Activated CD4-positive, alpha-beta T cell treated with anti-CD3 and anti-CD28 coated beads, Interleukin-2, amount 50 U/mL, for 1 hour (primary cell): ENCODE measurements around the gene AGXT.

Source experiments
- DNase-seq: peaks from one replicate; pipeline ENCODE4 v3.0.0-alpha.2; 2020

AGXT gene

GRCh38 chr2:240869956-240870875 lies 1.6 kb downstream of the AGXT start:
- DNase-seq = no peak

DNA sequence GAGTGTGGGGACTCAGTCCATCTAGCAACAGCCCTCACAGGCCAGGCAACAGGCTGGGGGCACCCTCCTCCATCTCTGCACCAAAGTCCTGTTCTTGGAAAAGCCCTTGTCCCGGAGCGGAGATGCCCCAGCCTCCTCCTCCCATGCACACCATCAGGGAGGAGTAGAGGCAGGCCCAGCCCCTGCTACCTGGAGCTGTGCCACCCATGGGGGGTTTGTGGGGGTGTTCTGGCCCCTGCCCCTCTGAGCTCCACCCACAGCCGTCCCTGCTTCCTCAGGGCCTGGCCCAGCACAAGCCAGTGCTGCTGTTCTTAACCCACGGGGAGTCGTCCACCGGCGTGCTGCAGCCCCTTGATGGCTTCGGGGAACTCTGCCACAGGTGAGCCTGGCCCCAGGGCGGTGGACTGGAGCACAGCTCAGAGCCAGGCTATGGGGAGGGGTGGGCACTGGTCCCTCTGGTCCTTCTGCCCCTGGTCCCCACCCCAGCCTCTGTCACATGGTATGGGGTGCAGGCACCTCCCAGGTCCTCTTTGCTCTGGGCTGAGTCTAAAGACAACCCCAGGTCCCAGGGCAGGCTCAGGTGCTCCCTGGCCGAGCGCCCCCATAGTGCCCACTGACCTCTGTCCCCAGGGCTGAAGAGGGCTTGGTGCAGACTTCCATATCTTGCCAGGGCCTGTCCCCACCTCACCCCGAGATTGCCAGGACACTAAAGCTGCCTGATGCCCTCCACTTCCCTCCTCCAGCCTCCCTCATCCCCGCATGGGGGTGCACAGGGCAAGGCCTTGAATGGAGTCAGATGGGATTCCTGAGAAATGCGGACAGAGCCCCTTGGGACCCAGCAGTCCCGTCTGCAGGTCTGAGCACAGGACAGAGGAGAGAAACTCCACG lies 2.7 kb downstream of the AGXT start:
- DNase-seq = no peak

DNA sequence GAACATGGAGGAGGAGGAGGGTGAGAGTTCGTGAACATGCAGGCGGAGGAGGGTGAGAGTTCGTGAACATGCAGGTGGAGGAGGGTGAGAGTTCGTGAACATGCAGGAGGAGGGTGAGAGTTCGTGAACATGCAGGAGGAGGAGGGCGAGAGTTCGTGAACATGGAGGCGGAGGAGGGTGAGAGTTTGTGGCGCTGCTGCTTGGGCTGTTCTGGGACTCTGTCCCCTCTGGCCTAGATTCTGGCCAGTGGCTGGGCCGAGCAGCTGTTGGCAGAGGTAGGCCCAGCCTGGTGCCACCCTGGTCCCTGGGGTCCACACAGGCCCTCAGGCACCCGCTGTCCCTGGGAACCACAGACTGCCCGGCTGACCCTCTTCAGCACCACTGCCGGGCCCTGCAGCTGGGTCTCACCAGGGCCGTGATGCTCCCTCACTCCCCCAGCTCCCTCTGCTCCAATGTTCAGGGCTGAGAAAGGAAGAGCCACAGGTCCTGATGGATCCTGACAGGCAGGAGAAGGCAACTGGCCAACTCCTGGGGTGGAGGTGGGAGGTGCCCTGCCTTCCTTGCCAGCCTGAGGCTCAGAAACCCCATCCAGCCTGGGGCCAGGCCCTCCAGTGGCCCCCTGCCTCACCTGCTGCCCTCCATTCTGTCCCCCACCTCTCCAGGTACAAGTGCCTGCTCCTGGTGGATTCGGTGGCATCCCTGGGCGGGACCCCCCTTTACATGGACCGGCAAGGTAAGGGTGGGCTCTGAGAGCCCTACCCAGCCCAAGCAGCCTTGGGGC lies 3.9 kb downstream of the AGXT start:
- no peak for DNase-seq

- DNase-seq = no peak
Measured at GRCh38 chr2:240873098-240873788, 4.6 kb downstream of the AGXT start.

GRCh38 chr2:240873805-240874714 lies 5.4 kb downstream of the AGXT start:
- no peak for DNase-seq

DNA sequence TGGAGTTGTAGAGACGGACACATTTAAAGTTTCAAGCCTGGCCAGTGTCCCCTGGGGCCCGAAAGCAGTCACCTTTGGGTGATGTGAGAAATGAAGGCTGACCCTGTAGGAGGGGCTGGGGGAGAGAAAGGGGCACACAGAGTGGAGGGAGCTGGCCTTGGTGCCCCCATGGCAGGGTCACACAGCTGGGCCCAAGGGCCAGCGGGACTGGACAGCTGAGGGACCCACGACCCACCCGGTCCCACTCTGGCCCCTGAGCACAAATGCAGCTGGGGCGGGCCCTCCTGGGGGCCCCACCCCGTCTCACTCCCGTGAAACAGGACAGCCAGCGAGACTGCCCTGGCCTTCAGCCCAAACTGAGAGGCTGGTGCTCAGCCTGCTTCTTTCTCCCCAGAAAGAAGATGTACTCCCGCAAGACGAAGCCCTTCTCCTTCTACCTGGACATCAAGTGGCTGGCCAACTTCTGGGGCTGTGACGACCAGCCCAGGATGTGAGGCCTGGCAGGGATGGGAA lies 6.1 kb downstream of the AGXT start:
- no peak for DNase-seq

- no peak for DNase-seq
Measured at GRCh38 chr2:240875228-240876034, 6.8 kb downstream of the AGXT start.

DNA sequence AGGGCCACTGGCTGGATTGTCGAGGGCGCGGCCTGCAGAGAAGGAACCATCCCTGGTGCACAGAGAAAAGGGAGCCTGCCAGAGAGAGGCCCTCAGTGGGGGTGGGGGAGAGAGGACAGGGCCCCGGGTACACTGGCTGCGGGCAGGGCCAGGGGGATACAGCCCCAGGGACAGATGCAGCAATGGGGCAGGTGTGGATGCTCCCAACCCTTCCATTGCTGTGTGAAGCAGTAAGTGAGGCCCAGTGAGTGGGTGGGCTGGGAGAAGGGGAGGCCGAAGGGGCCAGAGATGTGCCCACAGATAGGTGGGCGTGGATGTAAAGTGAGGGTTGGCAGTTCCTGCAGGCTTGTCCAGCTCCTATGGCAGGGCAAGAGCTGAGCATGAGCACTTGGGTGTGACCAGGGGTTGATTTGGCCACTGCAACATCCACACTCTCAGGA lies 7.4 kb downstream of the AGXT start:
- DNase-seq = no peak

GRCh38 chr2:240876475-240877251 lies 8.0 kb downstream of the AGXT start:
- DNase-seq = no peak

DNA sequence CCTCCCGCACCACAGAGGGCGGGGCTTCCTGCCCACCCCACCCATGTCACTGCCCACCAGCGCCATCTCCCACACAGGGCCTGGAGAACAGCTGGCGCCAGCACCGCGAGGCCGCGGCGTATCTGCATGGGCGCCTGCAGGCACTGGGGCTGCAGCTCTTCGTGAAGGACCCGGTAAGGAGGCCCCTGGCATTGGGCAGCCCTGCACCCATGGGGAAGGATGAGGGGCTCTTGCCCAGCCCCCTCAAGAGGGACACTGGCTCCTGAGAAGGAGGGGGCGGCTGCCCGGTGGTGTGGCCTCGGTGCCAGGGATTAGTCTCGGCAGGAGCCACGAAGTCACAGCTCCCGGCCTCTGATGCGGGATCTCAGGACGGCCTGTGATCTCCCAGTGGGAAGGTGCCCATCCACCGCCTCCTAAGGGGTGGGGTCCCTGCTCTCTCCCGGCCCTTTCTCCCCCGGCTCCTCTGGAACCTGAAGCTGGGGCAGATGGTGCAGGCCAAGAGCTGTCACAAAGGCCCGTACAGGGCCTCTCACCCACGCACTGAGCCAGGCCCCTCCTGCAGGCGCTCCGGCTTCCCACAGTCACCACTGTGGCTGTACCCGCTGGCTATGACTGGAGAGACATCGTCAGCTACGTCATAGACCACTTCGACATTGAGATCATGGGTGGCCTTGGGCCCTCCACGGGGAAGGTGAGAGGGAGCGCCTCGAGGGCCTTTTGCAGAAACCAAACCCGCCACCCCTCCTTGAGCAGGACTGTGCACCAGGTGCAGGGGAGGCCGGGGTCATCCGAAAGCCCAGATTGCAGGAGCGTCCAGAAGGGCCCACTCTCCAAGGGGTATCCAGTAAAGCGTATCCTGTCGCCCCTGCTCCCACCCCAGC lies 9.1 kb downstream of the AGXT start:
- DNase-seq = no peak

GRCh38 chr2:240878341-240878936 lies 9.8 kb downstream of the AGXT start:
- no peak for DNase-seq

- DNase-seq = no peak
Measured at GRCh38 chr2:240879105-240879504, 10.5 kb downstream of the AGXT start.

DNA sequence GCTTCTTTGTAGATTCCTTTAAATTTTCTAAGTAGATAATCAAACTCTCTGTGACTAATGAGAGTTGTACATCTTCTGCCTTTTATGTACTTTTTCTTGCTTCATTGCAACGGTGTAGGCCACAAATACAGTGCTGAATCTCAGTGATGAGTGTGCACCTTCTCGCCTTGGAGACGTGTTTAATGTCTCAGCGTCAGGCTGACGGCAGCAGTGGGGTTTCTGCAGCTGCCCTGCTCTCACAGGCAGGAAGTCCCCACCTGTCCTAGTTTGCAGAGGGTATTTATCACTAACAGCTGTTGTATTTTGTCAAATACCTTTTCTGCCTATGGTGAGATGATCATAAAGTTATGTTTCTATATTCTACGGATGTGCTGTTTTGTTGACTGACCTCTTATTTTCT lies 13.3 kb downstream of the AGXT start:
- DNase-seq = no peak

GRCh38 chr2:240884221-240884620 lies 15.6 kb downstream of the AGXT start:
- DNase-seq = no peak

- DNase-seq = no peak
Measured at GRCh38 chr2:240884745-240885144, 16.1 kb downstream of the AGXT start.

DNA sequence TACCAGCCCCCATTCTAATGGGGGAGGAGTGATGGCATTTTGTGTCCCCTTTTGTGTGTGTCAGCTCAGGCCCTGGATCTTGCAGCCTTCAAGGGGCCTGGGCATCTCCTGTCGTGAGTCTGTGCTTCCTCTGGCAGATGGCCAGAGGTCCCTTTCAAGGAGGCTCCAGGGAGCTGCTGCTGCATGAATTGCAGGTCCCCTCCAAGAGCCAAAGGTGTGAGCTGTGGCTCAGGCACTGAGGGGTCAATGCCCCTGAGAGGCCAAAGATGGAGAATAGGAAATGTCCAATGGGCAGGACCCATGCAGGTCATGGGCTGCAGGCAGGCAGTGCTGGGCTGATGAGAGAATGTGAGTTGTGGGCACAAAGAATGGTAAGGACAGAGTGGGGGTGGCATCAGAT lies 16.9 kb downstream of the AGXT start:
- no peak for DNase-seq

GRCh38 chr2:240886023-240886565 lies 17.5 kb downstream of the AGXT start:
- no peak for DNase-seq
